Tibial nerve (tissue), 4 donors: ENCODE data around the gene RPP38.

Experiments
- EP300 ChIP-seq, 2 donors: sonication (generic); formaldehyde crosslinking; IDR thresholded peaks; one replicate each; pipeline ENCODE4 v1.6.1; 2017; ENCODE audit warnings: antibody characterized with exemption in 2 of 2, mild to moderate bottlenecking in 1 of 2
- POLR2A ChIP-seq, 2 donors: fragments of 450-650 bp; IDR thresholded peaks; one replicate each; pipeline ENCODE4 v1.6.1; 2017; ENCODE audit warnings: antibody characterized with exemption in 2 of 2, mild to moderate bottlenecking in 2 of 2, moderate library complexity in 2 of 2
- TF ChIP-seq, protein P1 (sequence below), 5 experiments: fragments of 200-600 bp in 3 of 5; fragments of 450-650 bp in 2 of 5; sonication (generic) in 3 of 5; IDR thresholded peaks; one replicate each; pipeline ENCODE4 v1.5.1; 2016 to 2019; ENCODE audit warnings: antibody characterized with exemption in 5 of 5, mild to moderate bottlenecking in 3 of 5, moderate library complexity in 2 of 5

- TF ChIP-seq, protein P1, sequence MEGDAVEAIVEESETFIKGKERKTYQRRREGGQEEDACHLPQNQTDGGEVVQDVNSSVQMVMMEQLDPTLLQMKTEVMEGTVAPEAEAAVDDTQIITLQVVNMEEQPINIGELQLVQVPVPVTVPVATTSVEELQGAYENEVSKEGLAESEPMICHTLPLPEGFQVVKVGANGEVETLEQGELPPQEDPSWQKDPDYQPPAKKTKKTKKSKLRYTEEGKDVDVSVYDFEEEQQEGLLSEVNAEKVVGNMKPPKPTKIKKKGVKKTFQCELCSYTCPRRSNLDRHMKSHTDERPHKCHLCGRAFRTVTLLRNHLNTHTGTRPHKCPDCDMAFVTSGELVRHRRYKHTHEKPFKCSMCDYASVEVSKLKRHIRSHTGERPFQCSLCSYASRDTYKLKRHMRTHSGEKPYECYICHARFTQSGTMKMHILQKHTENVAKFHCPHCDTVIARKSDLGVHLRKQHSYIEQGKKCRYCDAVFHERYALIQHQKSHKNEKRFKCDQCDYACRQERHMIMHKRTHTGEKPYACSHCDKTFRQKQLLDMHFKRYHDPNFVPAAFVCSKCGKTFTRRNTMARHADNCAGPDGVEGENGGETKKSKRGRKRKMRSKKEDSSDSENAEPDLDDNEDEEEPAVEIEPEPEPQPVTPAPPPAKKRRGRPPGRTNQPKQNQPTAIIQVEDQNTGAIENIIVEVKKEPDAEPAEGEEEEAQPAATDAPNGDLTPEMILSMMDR (IDR thresholded peaks at IDR 0.05), result no peak
- no peak for TF ChIP-seq POLR2A (IDR thresholded peaks at IDR 0.05)
- no peak for TF ChIP-seq EP300 (IDR thresholded peaks at IDR 0.05)
These were observed 36.5 kb upstream of the RPP38 start for GRCh38 chr10:15060638-15061037.
